HG02678 (cell line): ENCODE data around the gene THSD8.
"Not testable (repeated sequence)": the region's sequence is repeated elsewhere in the genome, so short reads cannot be mapped to it uniquely, and the experiment has no call there.

Experiments
- ATAC-seq: cut with Tn5 transposase; IDR thresholded peaks from one replicate; pipeline ENCODE4 v1.9.1; 2021; ENCODE audit warnings: mild to moderate bottlenecking, moderate library complexity; ENCODE audit not compliant: unreplicated experiment

THSD8 gene

DNA sequence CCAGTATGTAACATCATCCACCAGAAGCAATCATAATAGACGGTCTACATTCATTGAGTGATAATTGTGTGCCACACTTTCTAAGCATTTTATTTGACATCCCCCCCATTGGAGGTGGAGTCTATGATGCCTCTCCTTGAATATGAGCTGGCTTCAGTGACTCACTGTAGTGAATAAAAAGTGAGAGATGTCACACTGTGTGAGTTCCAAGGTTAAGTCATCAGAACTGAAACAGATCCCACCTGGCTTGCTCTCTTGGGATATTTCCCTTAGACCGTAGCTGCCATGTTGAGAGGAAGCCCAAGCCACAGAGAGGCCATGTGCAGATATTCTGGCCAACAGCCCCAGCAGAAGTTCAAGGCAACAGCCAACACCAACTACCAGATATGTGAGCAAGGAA lies 19.9 kb downstream of the THSD8 start:
- ATAC-seq, result no peak

DNA sequence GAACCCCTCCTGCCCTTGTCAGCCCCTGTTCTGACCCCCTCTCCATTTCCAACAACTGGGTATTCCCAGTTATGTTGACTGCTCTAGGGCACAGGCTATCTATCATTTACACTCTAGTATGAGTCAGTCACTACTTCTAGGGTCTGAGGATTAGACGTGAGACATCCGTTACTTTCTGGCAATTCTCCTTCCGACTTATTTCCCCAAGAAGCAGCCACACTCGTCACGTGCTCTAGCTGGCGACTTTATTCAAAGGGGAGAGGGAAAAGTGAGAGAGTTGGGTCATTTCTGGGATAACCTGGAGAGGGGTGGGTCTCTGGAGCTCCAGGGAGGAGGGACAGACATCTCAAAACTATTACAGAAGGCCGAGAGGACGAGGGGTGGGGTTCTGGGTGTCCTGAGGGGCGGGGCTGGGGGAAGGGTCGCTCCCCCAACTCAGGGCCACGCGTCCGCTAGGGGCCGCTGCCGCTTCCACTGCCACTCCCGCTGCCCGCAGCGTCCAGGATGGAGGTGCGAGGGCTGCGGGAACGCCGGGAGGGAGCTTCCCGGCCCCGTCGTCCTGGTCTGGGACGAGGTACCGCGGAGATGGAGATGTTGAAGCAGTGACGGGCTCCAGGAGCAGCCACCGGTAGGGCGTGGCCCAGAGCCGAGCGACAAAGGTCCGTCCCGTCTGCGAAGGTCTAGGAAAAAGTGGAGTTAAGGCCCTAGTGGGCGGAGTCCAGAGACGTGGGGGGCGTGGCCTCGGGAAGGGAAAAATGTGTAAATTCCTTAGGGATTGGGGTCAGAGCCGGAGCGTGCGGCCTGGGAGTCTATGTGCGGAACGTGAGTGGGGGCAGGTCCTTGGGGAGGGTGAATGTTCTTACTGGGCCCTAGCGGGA lies 23.6 kb downstream of the THSD8 start:
- ATAC-seq, result no peak

DNA sequence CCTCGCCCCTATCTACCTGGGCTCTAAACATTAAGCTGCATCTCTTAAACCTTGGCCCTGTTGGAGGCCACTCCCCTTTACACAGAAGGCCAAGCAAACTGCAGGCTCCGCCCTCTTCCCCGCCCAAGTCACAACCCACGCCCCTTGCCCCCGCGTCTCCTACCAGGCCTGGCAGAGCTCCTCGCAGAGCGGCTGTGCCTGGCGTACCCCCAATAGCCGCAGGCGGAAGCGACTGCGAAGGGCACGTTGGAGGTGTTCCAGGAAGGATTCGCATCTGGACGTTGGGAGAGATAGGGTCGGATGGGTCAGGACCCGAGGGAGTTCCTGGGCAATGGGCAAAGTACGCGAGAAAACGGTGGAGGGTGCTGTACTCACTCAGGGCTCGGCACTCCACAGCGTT lies 26.6 kb downstream of the THSD8 start:
- no peak for ATAC-seq

DNA sequence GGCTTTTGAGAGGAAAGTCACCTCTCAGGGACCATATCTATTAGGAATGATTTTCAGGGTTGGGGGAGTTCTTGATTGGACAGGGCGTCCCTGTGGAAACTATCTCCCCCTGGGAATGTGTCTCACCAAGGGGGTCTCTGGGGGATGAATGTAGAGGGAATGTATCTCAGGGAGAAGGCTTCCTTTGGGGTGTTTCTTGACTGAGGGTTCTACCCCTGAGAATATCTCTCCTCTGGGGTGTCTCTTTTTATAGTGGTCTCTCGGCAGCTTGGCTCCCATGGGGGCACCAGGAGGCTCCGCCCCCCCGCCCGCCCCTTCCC lies 31.5 kb downstream of the THSD8 start:
- ATAC-seq, result no peak

DNA sequence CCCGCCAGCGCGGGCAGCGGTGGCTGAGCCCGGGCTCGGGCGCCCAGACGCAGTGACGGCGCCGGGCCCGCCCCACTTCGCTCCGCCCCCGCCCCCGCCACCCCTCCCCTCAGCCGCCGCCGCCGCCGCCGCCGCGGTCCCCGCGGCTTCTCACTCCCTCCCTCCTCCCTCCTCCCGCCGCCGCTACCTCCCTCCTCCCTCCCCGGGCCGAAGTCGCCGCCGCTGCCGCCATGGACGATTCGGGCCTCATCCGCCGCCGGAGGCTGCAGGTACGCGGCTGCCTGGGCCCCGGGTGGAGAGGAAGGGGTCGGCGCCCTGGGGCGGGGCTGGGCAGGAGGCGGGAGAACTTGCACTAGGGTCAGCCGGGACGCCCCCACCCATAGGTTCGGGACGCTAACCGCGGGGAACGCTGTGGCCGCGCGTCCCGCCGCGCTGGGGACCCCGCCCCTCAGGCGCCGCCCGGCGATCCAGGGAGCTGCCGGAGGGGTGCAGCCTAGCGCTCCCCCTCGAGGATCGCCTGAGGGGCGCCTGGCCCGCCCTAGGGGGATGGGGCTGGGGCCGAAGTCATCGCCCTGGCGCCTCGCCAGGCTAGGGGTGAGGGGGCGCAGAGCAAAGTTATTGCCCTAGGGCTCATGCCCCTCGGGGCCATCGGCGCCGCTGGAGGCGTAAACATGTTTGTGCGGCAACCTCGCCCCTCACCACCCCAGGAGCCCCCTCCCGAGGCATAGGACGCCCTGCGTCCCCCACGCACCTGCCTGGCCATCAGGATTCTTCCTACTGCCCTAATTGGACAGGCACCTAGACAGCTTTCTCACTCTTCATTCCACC lies 32.1 kb downstream of the THSD8 start:
- ATAC-seq, result no peak

DNA sequence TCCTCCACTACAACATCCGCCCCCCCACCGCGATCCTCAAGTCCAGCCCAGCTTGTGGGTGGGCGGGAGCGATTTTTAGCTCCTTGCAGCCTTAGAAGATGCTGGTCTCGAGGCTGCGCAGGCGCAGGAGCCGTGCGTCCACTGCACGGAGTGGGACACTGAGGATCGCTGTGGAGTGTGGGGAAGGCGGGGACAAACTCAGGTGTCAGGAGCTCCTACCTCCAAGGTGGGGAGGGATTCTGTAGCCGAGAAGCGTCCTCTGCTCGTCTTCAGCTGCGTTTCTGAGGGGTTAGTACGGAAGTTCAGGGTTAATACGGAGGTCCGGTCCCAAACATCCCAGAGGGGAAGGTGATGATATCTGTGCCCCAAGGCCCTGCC lies 32.7 kb downstream of the THSD8 start, which contains the start of gene RTBDN:
RTBDN (minus strand) TSS at position 14 of the 378 bp plus-strand sequence. CDS start 4,600 bp downstream, outside the sequence.
- ATAC-seq, result no peak

DNA sequence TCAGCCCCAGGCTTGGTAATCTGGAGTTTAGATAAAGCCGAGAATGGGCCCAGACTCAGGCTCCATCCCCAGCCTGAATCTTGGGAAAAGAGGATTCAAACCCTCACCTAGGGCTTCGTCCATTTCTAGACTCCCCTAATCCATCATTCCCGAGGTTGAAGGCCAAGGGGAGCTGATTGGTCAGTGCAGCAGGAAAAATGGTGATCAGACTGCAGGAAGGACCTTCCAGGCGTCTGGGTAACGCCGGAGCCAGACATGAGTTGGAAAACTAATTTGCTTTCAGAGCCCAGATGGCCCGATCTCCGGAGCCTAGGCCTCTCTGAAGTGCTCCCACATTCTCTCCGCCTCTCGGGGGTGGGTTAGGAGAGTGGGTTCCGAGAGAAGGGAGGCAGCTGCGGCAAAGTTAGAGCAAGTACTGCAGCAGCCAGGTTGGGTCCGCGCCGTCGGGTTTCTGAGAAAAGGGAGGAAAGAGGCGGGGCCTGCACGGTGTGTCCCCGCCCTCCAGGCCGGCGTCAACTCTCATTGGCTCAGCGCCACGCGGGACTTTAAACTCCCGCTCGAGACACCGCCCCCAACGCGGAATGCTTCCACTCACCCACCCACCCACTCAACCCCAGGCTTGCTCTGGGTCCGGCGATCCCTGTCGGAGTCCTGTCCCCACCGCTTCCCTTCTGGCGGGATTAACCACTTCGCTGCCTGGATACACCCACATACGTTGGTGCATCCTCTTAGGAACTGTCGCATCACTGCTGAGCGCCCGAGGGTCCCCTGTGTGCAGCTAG lies 33.3 kb downstream of the THSD8 start:
- no peak for ATAC-seq

DNA sequence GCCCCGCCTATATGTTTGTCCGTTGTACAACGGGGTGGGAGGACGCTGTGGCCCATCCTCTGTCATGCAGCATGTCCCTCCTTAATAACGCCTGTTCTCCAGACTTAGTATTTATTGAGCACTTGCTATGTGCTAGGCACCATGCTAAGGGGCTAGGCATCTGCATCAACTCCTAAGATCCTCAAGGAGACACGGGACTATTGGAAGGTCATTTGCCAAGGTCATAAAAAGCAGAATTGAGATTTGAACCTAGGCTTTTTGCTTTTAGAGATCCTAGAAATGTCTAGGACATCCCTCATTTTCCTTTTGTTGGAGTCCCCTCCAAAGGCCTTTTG lies 34.6 kb downstream of the THSD8 start:
- no peak for ATAC-seq

DNA sequence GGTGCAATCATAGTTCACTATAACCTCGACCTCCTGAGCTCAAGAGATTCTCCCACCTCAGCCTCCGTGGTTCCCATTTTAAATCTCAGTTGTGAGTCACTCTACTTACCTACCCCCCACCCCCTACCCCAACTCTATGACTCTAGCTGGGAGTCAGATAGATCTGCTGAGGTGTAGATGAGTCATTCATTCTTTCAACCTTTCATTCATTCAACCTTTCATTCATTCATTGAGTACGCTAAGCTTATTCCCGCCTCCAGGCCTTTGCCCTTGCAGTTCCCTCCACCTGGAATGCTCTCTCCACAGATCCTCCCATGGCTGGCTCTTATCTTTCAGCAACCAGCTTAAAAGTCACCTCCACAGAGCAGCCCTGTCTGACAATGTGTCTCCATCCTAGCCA lies 35.4 kb downstream of the THSD8 start:
- ATAC-seq, result no peak

DNA sequence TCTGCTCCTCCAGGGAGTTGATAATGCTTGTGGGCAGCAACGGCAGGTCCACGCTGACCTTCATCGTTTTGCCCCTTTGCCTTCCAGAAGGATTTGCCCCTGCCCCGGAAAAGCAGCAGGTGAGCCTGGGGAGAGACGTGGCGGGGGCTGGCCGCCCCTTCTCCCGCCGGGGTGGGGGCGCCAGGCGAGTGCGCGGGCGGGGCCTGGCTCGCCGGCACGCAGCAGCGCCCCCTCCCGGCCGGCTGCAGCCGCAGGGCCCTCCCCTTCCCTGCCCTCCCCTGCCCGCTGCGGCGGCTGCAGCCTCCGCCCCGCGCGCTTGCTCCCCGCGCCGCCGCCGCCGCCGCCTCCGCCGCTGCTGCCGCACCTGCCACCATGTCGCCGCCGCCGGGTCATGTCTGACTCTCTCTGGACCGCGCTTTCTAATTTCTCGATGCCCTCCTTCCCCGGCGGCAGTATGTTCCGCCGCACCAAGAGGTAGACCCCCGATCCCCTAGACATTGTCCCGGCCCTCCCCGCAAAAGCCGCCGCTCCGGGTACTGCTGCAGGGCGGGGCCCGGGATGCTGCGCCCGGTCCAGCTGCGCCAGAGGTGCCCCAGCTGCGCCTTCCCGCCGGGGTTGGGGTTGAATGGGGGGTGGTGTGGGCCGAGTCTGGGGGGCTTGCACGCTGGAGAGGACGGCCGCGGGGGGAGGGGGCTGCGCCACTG lies 36.5 kb downstream of the THSD8 start, which contains the start of gene MAST1:
MAST1 (plus strand) TSS at position 334 of the 704 bp plus-strand sequence; CDS start at position 392, 58 bp downstream.
- no peak for ATAC-seq

DNA sequence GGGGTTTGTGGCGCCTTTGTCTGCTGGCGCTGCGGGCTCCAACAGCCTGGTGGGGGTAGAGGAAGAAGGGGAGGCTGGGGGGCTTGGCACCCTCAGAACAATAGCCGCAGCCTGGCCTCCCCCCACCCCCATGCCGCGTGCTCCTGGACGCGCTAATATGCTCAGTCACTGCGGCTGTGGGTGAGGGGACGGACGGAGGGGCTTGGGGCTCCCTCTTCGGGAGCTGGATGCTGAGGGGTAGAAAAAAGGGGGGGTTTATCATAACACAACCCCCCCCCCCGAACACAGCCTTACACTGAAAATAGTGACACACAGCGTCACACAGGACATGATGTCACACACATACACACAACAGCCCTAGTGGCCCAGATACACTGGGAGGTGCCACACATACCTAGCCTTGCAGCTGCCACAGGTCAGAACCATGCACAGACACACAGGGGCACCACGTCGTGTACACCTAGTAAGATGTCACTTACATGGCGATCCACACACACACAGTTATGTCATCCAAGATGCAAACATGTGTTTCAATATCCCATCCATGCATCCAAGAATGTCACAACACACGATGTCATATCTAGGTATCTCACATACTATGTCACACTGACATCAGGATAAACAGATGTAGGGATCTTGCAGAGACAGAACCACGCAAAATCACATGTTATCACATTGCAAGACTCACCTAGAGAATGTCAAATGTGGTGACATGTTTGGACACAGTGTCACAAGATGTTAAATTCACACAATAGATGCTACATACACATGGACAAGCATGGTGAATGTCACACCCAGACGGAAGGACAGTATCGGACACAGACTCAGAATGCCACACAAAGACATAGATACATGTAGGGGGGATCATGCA lies 37.3 kb downstream of the THSD8 start:
- ATAC-seq, result no peak

DNA sequence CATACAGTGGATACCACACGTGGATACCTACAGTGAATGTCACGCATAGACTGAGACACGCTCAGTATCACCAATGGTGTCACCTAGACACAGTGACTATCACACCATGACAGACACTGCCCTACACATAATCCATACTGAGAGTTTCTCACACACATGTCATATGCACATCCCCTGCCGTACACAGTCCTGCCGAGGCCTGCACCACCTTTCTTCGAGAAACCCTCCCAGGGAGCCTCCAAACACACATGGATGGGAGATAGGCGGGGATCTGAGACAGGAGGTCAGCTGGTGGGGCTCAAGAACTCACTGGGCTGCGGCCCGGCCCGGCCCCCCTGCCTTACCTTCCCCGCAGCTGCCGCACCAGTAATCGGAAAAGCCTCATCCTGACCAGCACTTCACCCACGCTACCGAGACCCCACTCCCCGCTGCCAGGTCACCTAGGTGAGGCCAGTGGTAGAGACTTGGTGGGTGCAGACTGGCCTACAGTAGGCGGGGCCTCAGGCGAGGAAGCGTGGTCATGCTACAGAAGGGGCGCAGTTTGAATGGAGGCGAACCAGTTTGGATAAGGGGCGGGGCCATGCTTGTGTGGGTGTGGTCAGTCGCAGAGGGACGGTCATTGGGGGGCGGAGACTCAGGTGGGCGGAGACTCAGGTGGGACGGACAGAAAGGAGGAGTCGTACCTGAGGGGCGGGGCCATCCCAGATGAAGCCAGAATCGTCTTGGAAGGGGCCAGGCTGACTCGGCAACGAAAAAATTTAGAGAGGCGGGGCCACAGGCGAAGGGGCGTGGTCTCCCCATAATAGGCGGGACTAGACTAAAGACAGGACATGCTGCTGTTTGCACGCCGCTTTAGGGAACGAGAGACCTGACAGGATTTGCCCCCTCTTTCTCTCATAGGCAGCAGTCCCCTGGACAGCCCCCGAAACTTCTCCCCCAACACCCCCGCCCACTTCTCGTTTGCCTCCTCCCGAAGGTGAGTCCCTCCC lies 38.5 kb downstream of the THSD8 start:
- ATAC-seq, result no peak

DNA sequence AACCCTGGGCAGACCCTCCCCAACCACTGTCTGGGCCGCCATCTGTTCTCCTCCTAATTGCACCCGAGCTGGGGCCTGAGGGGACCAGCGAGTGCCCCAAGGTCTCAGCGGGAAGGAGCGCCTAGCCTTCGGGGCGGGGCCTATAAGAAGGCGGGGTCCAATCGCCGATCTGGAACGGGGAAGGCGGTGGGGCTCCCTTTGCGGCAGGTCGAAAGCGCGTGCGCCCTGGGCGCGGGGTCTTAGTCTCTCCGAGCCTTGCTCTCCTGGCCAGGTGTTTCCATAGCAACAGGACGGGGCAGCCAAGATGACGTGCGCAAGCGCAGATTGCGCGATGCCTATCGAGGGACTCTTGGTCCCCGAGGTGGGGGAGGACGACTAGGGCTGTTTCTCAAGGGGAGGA lies 39.2 kb downstream of the THSD8 start:
- ATAC-seq, result no peak

DNA sequence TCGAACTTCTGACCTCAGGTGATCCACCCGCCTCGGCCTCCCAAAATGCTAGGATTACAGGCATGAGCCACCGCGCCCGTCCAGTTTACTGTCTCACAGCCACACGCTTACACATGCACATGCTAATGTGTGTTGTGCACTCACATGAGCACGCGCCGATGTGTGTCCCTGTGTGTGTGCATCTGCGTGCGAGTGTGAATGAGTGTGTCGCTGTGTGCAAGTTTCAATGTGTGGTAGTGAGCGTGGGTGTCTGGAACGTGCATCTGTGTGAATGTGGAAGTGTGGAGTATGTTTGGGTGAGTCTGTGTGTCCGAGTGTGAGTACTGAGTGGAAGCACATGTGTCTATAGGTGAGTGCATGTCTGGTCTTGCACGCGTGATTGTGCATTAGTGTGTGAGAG lies 40.6 kb downstream of the THSD8 start:
- ATAC-seq, result no peak

DNA sequence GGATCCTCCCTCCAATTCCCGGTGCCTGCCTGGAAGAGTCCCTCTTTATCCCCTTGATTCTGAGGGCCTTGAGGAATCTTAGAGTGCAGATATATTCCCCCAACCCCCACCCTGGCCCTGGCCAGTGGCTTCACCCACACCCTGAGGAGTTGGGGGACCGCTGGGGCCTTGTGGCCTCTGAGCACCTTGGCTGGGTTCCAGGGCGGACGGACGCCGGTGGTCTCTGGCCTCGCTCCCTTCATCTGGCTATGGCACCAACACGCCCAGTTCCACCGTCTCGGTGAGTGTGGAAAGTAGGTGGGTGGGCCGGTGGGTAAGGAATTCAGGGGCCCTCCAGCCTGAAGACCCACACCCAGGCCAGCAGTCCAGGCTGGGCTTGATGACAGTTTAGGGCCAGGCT lies 41.5 kb downstream of the THSD8 start:
- no peak for ATAC-seq

DNA sequence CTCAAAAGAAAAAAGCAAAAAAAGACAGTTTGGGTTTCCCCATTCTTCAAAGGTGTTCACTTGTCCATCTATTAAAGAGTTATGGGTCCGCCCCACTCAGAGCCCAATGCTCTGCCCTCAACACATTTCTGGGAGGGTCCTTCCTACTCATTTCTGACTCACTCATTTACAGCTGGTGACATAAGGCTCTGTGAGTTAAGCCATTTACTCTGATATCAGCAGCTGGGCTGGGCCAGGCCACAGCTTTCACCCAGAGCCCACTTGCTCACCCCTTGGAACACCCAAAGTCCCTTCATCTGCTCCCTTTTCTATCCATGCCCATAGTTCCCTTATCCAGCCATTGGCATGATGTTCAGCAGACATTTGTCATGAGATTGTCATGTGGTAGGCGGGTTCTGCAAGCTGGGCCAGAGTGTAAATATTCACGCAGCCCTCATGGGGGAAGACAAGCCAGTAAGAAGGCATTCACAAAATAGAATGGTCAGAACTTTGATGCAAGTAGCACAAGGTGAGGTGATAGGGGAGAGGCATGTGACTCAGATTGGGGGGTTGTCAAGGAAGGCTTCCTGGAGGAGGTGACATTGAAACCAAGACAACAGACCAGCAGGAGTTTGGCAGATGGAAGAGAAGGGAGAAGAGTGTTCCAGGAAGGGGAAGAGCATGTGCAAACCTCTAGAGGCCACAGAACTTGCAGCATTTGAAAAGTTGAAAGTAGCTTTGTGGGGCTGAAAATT lies 42.3 kb downstream of the THSD8 start:
- no peak for ATAC-seq

DNA sequence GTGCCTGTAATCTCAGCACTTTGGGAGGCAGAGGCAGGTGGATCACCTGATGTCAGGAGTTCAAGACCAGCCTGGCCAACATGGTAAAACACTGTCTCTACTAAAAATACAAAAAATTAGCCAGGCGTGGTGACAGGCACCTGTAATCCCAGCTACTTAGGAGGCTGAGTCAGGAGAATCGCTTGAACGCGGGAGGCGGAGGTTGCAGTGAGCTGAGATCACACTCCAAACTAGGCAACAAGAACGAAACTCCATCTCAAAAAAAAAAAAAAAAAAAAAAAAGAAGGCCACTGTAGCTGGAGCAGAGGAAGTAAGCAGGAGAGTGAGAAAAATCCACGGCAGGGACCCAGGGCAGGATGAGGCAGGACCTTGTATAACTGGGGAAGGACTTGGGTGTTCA lies 44.7 kb downstream of the THSD8 start:
- ATAC-seq, result not testable (repeated sequence)
